Non-pigmented ciliary epithelial cell (primary cell): Measurements from ENCODE around the gene KCNMB4.

ENCODE experiments used
- DNase-seq: peaks from one replicate; pipeline ENCODE4 v3.0.0-alpha.2; 2010; ENCODE audit warnings: low read depth

Gene KCNMB4

GRCh38 chr12:70443062-70443673 is 77.1 kb downstream of the KCNMB4 start:
- DNase-seq, result no peak

GRCh38 chr12:70444903-70445302 is 78.8 kb downstream of the KCNMB4 start:
- DNase-seq, result no peak

GRCh38 chr12:70448371-70448770 is 82.3 kb downstream of the KCNMB4 start:
- no peak for DNase-seq

DNA sequence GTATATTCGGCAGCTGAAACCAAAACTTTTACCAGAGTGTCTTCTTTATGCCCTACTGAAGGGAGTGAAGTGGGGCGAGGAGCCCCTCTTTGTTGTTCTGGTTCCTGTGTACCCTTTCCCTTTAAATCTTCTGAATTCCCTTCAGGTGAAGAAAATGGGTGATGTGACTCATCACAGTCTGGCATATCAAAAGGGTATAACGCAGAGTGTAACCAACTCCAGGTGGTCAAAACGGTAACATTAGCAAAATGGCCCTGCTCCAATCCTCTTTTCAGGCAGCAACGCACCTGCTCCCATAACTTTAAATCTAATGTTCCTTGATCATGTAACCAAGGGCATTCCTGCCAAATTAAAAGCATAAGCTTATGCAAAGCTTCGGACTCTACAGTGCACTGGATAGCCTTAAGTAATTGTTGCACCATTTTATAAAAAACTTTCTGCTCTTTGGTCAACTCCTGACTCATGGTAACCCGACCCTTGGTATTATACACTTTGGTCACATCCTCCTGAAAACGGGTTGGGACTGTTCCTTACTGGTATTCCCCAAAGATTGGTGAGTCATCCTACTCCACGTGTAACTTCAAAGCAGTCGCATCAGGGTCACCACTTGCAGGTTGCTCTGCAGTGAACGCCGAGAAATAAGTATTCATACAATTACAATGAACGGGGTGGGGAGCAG is 83.1 kb downstream of the KCNMB4 start:
- DNase-seq, result no peak

- DNase-seq, result no peak
These were observed 83.8 kb downstream of the KCNMB4 start for GRCh38 chr12:70449753-70450341.

DNA sequence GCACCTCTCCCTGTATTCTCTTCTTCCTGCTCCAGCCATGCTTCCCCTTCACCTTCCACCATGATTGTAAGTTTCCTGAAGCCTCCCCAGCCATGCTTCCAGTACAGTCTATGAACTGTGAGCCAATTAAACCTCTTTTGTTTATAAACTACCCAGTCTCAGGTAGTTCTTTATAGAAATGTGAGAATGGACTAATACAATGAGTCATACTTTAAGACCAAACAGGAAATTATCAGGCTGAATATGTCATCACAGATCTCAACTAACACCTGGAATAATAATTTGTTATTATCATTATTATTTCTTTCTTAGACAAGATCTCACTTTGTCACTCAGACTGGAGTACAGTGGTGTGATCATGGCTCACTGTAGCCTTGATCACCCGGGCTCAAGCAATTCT is 85.4 kb downstream of the KCNMB4 start:
- no peak for DNase-seq

- DNase-seq, result no peak
These were observed 90.9 kb downstream of the KCNMB4 start for GRCh38 chr12:70456953-70457352.

GRCh38 chr12:70459786-70460185 is 93.7 kb downstream of the KCNMB4 start:
- DNase-seq, result no peak

DNA sequence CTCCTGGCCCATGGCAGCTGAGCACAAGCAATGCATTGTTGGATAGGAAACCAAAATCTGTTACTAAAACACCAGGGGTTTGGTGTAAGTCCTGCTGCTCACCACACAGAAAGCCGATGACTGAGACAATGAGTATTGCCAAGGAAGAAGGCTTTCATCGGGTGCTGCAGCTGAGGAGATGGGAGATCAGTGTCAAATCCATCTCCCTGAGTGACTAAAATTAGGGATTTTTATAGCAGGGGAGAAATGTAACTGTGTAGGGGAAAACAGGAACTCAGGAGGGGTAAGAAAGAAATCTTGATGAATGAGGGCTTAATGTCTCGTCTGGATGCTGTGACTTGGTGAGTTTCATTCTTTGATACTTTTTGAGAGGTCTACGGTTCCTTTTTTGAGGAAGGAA is 97.9 kb downstream of the KCNMB4 start:
- DNase-seq, result no peak

DNA sequence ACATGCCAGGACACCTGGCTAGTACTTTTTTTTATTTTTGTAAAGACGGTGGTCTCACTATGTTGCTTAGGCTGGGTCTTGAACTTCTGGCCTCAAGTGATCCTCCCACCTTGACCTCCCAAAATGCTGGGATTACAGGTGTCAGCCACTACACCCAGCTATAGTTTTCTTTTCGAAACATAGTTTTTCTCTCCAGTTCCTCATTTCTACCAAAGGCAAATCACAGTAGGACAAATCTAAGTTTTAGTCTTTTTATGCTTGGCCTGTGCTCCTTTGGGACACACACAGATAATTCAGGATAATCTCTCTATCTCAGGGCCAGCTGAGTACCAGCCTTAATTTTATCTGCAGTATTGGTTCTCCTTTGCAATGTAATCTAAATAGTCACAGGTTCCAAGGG is 100.7 kb downstream of the KCNMB4 start:
- DNase-seq, result no peak

DNA sequence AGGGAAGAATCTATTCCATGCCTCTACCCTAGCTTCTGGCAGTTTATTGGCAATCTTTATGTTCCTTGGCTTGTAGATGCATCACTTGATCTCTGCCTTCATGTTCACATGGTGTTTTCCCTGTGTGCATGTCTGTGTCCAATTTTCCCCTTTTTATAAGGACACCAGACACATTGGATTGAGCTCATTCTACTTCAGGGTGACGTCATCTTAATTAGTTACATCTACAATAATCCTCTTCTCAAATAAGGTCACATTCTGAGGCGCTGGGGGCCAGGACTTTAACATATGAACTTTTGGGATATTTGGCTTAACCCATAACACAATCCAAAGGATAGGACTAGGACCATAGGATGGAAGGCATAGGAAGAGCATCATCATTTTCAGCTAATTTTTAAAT is 101.4 kb downstream of the KCNMB4 start:
- DNase-seq, result no peak

DNA sequence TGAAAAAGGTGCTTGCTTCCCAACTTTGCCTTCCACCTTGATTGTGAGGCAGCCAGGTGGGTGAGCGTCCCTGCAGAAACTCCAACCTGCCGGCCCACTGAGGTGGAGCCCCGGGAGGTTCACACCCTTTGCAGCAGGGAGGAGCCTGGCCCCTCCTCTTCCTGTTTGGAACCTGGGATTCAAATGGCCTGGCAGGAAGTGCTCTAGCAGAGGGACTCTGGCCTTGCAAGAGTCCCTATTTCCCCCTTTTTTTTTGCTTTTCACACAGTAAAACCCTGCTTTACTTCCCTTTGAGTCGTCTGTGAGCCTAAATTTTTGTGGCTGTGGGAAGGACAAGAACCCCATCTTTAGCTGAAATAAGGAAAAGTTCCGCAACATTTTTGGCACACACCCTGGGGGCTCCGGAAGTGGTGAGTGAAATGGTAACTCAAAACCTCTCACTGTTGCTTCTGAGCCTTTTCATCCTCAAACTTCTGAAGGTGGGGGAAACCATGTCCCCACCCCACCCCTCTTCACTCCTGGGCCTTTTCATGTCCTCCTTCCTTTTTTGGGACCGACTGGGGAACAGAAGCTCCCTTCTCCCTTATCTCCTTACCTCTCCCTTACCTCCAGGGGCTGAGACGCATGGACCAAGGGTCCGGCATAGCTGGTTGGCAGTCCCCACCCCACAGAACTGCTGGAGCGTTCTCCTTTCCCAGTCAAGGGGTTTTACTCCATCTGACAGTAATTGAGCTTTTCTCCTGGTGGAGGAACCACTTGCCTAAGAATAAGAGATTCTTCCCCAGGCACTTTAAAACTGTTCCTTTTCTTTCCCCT is 102.0 kb downstream of the KCNMB4 start:
- DNase-seq, result no peak

DNA sequence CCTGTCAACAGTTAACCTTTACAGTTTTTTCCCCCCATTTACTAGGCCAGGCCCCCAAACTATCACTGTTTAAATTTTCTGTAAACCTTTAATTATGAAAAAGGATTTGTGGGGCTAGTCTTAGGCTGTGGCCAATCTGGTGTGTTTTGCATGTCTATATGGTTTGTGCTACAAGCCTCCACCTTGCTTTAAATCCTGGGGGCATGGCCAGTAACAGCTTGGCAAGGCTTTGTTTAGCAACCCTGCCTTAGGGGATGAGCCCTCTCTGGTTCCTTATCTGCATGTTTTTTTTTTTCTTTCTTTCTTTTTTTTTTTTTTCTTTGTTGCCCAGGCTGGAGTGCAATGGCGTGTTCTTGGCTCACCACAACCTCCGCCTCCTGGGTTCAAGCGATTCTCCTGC is 102.7 kb downstream of the KCNMB4 start:
- DNase-seq, result no peak

GRCh38 chr12:70469221-70469820 is 103.2 kb downstream of the KCNMB4 start:
- DNase-seq, result no peak

DNA sequence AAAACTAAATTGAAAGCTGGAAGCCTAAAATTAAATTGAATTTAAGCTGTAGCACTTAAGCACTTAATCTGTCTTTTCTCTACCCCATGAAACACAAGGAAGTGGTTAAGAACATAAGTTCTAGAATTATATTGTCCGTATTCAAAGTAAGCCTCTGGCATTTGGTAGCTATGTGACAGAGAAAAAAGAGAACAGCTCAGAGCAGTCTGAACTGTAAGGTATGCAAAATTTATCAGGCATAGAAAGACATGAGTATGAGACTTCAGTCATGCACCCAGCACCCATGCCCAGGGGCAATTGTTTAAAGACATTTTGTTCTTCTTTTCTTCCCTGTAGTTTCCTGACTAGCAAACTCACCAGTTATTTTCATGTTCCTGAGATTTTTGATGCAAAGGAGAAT is 116.7 kb downstream of the KCNMB4 start:
- DNase-seq, result no peak
